HepG2 (cell line): ENCODE measurements around the gene GSK3A. TPM values are rescaled to one million over a fixed set of nuclear protein-coding genes. Genes with fewer than 3 reads are reported as not detected.
A peak's percentile ranks its signal among the peaks of the same experiment; 100 is the strongest.

Experiments used
- AGO2 ChIP-seq: fragments of 200-400 bp; formaldehyde crosslinking; optimal IDR thresholded peaks from 2 replicates; pipeline ENCODE3; 2017; ENCODE audit warnings: mild to moderate bottlenecking, low read depth, low read length, moderate library complexity
- ARID4A ChIP-seq: sonication (generic); formaldehyde crosslinking; IDR thresholded peaks from 2 replicates; pipeline ENCODE4 v1.5.0; 2020; ENCODE audit warnings: mild to moderate bottlenecking, missing genetic modification reagents, borderline replicate concordance
- ARNTL ChIP-seq: sonication (generic); formaldehyde crosslinking; IDR thresholded peaks from 2 replicates; pipeline ENCODE4 v1.4.0; 2020; ENCODE audit warnings: mild to moderate bottlenecking, missing genetic modification reagents
- ATF1 ChIP-seq: IDR thresholded peaks from 2 replicates; pipeline ENCODE4 v1.6.1; 2016; ENCODE audit warnings: mild to moderate bottlenecking, control low read depth
- EED ChIP-seq: sonication (generic); formaldehyde crosslinking; IDR thresholded peaks from 2 replicates; pipeline ENCODE4 v1.5.0; 2020; ENCODE audit warnings: mild to moderate bottlenecking, missing genetic modification reagents
- GABPB1 ChIP-seq: IDR thresholded peaks from 2 replicates; pipeline ENCODE4 v1.6.1; 2016; ENCODE audit warnings: mild to moderate bottlenecking, missing genetic modification reagents, moderate library complexity, missing compliant biosample characterization
- GRHL1 ChIP-seq: sonication (generic); formaldehyde crosslinking; conservative IDR thresholded peaks from 2 replicates; pipeline ENCODE4 v1.8.0; 2022; ENCODE audit warnings: missing genetic modification reagents
- HDAC2 ChIP-seq: sonication (generic); formaldehyde crosslinking; IDR thresholded peaks from 2 replicates; pipeline ENCODE4 v1.4.0; 2020; ENCODE audit warnings: missing genetic modification reagents
- HMG20A ChIP-seq: IDR thresholded peaks from 2 replicates; pipeline ENCODE4 v1.6.1; 2016; ENCODE audit warnings: borderline replicate concordance
- KDM2A ChIP-seq: sonication (generic); formaldehyde crosslinking; IDR thresholded peaks from 2 replicates; pipeline ENCODE4 v1.4.0; 2020; ENCODE audit warnings: low read depth, missing genetic modification reagents, borderline replicate concordance
- TCF7 ChIP-seq: sonication (generic); IDR thresholded peaks from 2 replicates; pipeline ENCODE4 v1.6.1; 2016; ENCODE audit warnings: antibody characterized with exemption, low read depth
- ZNF33B ChIP-seq: sonication (generic); formaldehyde crosslinking; IDR thresholded peaks from 2 replicates; pipeline ENCODE4 v1.5.1; 2020; ENCODE audit warnings: mild to moderate bottlenecking, missing genetic modification reagents
- ZNF350 ChIP-seq: sonication (generic); formaldehyde crosslinking; IDR thresholded peaks from 2 replicates; pipeline ENCODE4 v1.4.0; 2020; ENCODE audit warnings: mild to moderate bottlenecking, low read depth, missing genetic modification reagents, borderline replicate concordance
- ZNF619 ChIP-seq: sonication (generic); formaldehyde crosslinking; IDR thresholded peaks from 2 replicates; pipeline ENCODE4 v1.4.0; 2020; ENCODE audit warnings: mild to moderate bottlenecking, missing genetic modification reagents
- ZNF710 ChIP-seq: sonication (generic); formaldehyde crosslinking; IDR thresholded peaks from 2 replicates; pipeline ENCODE4 v1.5.0; 2020; ENCODE audit warnings: mild to moderate bottlenecking, missing genetic modification reagents, borderline replicate concordance
- polyA plus RNA-seq, 8 experiments: library from polyadenylated mRNA; depleted of rRNA in 3 of 8; stranded (reverse) in 7 of 8; unstranded in 1 of 8; fragments of >200 nt; fragmentation: Illumina TruSeq in 4 of 8; extraction: Trizol in 4 of 8; gene quantifications; 2 replicates each; pipeline versions ENCODE4 v1.2.1 to v1.2.3, GENCODE V29; 2011 to 2016; ENCODE audit warnings: low read depth in 4 of 8, missing spikeins in 1 of 8, mixed read lengths in 1 of 8; ENCODE audit not compliant: insufficient read depth in 1 of 8
- total RNA-seq, 5 experiments: library from RNA; depleted of rRNA; stranded (reverse); fragments of >200 nt; fragmentation: Illumina TruSeq; extraction: Trizol; gene quantifications; 2 replicates each; pipeline ENCODE4 v1.2.3, GENCODE V29; 2016; ENCODE audit warnings: low read depth in 1 of 5
- TF ChIP-seq, protein P1 (sequence below): sonication (generic); formaldehyde crosslinking; IDR thresholded peaks from 2 replicates; pipeline ENCODE4 v1.5.0; 2020; ENCODE audit warnings: mild to moderate bottlenecking, missing genetic modification reagents
- TF ChIP-seq, protein P2 (sequence below): sonication (generic); formaldehyde crosslinking; IDR thresholded peaks from 2 replicates; pipeline ENCODE4 v1.8.0; 2022; ENCODE audit warnings: mild to moderate bottlenecking, missing genetic modification reagents, moderate library complexity

GSK3A gene
- total and polyA plus RNA-seq, 2 of the 13 experiments (the other 11 are each of a cell fraction or from before 2014, with no cell fraction given), result 16.9 to 52.5 TPM

DNA sequence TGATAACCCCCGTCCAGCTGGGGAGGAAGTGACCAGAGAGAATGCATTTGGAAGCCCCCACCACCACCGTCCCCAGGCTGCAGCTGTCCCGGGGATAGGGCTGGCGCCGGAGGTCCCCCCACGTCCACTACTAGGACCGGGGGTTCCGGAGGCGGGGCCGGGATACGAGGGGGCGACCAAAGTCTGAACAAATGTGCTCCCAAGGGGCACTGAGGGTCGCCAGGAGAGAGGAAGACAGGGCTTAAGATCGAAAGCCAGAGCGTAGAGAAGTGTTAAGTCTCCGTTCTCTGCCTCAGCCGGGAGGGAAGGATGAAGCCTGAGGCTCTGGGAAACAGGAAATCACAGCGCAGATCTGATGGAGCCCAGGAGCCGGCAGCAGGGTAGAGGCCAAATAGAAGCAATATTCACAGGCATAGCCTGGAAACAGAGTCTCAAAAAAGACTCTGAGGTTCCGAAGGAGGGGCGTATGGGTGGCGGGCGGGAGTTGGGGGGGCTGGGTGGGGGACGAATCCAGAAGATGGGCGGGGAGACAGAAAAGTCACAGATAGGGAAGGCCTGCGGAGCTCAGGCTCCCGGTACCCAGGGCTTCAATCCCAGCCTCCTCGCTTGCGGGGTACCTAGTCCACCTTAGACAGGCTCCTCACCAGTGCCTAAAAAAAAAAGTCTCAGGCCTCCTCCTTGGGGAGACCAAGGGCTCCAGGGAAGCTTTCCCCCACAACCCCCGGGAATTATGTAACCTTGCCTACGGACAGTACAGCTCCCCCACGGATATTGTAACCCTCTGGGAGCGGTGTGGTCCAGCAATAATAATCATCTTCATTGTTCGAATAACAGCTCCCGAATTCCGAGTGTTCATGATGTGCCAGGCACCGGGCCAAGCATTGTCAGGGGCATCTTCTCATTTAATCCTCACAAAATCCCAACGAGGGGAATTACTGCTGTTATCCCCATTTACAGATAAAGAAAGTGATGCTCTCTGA lies 13.7 kb upstream of the GSK3A start (continued):
- TF ChIP-seq GRHL1 (CRISPR knock-in tag) (no peak), ATF1 (0 out of 2 replicates have a peak, but pooled peaks have one; percentile 17), TCF7 (no peak), HDAC2 (CRISPR knock-in tag) (0 out of 2 replicates have a peak, but pooled peaks have one; percentile 18), ZNF710 (CRISPR knock-in tag) (no peak), HMG20A (no peak), EED (CRISPR knock-in tag) (no peak), KDM2A (peak; percentile 49; the same call in 1 of the 2 replicates), ZNF350 (no peak), ARID4A (peak; percentile 20; the same call in 1 of the 2 replicates), GABPB1 (peak; percentile 34; the same call in 1 of the 2 replicates), ARNTL (CRISPR knock-in tag) (no peak), ZNF619 (no peak), ZNF33B (CRISPR knock-in tag) (no peak), AGO2 (no peak)
- TF ChIP-seq, protein P1, sequence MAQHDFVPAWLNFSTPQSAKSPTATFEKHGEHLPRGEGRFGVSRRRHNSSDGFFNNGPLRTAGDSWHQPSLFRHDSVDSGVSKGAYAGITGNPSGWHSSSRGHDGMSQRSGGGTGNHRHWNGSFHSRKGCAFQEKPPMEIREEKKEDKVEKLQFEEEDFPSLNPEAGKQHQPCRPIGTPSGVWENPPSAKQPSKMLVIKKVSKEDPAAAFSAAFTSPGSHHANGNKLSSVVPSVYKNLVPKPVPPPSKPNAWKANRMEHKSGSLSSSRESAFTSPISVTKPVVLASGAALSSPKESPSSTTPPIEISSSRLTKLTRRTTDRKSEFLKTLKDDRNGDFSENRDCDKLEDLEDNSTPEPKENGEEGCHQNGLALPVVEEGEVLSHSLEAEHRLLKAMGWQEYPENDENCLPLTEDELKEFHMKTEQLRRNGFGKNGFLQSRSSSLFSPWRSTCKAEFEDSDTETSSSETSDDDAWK (CRISPR knock-in tag), result no peak
- TF ChIP-seq, protein P2, sequence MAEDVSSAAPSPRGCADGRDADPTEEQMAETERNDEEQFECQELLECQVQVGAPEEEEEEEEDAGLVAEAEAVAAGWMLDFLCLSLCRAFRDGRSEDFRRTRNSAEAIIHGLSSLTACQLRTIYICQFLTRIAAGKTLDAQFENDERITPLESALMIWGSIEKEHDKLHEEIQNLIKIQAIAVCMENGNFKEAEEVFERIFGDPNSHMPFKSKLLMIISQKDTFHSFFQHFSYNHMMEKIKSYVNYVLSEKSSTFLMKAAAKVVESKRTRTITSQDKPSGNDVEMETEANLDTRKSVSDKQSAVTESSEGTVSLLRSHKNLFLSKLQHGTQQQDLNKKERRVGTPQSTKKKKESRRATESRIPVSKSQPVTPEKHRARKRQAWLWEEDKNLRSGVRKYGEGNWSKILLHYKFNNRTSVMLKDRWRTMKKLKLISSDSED (CRISPR knock-in tag), result no peak
